Spleen (tissue), 7 donors: ENCODE results near the gene CCDC47.

Source experiments
- CTCF ChIP-seq, 11 experiments: fragments of 200-600 bp in 7 of 11; fragments of 450-650 bp in 4 of 11; sonication (generic) in 4 of 11; IDR thresholded peaks in 8 of 11; conservative IDR thresholded peaks in 3 of 11; 1 replicate in 7 of 11; 2 replicates in 4 of 11; pipeline versions ENCODE4 v1.4.0 to v1.8.0; 2016 to 2021; ENCODE audit warnings: antibody characterized with exemption in 11 of 11, inconsistent platforms in 4 of 11, mild to moderate bottlenecking in 1 of 11
- POLR2AphosphoS5 ChIP-seq, 3 donors: sonication (generic); formaldehyde crosslinking; IDR thresholded peaks; one replicate each; pipeline ENCODE4 v1.5.1; 2017; ENCODE audit warnings: antibody characterized with exemption in 3 of 3
- donor health status: DM: no; HTN: no; CAD: no; lungs with moderate emphysema.
- donor health status: DM: no; HTN: no; CAD: no.
- donor health status: DM: no; HTN: no; CAD: no.

DNA sequence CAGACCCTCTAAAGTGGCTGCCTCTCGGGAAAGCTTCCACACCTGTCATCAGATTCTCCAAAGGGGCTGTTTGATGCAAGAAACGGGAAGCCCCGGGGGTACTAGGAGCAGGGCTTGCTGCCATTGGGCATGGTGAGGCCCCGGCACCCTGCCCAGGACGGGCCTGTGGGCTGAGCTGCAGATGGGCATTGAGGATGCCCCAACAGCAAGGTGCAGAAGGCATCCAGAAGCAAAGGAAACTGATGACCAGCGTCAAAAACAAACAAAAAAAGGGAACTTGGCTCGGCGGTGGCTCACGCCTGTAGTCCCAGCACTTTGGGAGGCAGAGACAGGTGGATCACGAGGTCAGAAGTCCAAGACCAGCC, 72.0 kb downstream of the CCDC47 start:
- TF ChIP-seq CTCF (IDR thresholded peaks at IDR 0.05 in 8 of 11, conservative IDR thresholded peaks at IDR 0.05 in 3 of 11) (no peak), POLR2AphosphoS5 (IDR thresholded peaks at IDR 0.05) (no peak)
